CD14-positive monocyte (primary cell): ENCODE results near the gene EPHB6. TPM values are rescaled to one million over a fixed set of nuclear protein-coding genes. Genes with fewer than 3 reads are reported as not detected.

Experiments
- DNase-seq, 3 donors: peaks; one replicate each; pipeline ENCODE4 v3.0.0-alpha.2; 2011 to 2022
- H2AFZ ChIP-seq: 2 replicates; pipeline ENCODE4 v1.6.0; 2012; ENCODE audit warnings: mild to moderate bottlenecking, low read depth, low read length, inconsistent platforms; ENCODE audit not compliant: insufficient read depth, poor library complexity, severe bottlenecking
- H3K27ac ChIP-seq, 2 donors: 1 replicate in 1 of 2; 2 replicates in 1 of 2; pipeline ENCODE4 v1.5.1; 2012 to 2013; ENCODE audit warnings: low read length in 2 of 2, control low read depth in 1 of 2, inconsistent platforms in 1 of 2, low read depth in 1 of 2, mild to moderate bottlenecking in 1 of 2
- H3K27me3 ChIP-seq, 2 donors: one replicate each; pipeline versions ENCODE4 v1.6.0 to v1.6.1; 2011 to 2013; ENCODE audit warnings: low read length in 2 of 2; ENCODE audit not compliant: control insufficient read depth in 2 of 2, insufficient read depth in 2 of 2
- H3K36me3 ChIP-seq, 2 donors: replicated peaks in 1 of 2; 1 replicate in 1 of 2; 2 replicates in 1 of 2; pipeline versions ENCODE4 v1.5.1 to v1.6.1; 2012 to 2013; ENCODE audit warnings: low read length in 2 of 2, control low read depth in 1 of 2, inconsistent platforms in 1 of 2, mild to moderate bottlenecking in 1 of 2; ENCODE audit not compliant: insufficient read depth in 2 of 2, control insufficient read depth in 1 of 2
- H3K4me1 ChIP-seq, 2 donors: 1 replicate in 1 of 2; 2 replicates in 1 of 2; pipeline versions ENCODE4 v1.5.1 to v1.6.1; 2012 to 2013; ENCODE audit warnings: low read length in 2 of 2, control low read depth in 1 of 2, inconsistent platforms in 1 of 2, mild to moderate bottlenecking in 1 of 2, moderate library complexity in 1 of 2; ENCODE audit not compliant: insufficient read depth in 2 of 2, control insufficient read depth in 1 of 2
- H3K4me2 ChIP-seq: replicated peaks from 2 replicates; pipeline ENCODE3; 2012; ENCODE audit warnings: low read length, moderate library complexity, mild to moderate bottlenecking; ENCODE audit not compliant: poor library complexity, severe bottlenecking; ENCODE audit errors: extremely low read depth
- H3K4me3 ChIP-seq, 3 experiments: fragments of 200-600 bp in 1 of 3; sonication (generic) in 1 of 3; replicated peaks in 1 of 3; 1 replicate in 2 of 3; 2 replicates in 1 of 3; pipeline ENCODE4 v1.5.1; 2011 to 2013; ENCODE audit warnings: low read length in 3 of 3, mild to moderate bottlenecking in 3 of 3, control low read depth in 2 of 3, low read depth in 2 of 3, inconsistent platforms in 1 of 3, moderate library complexity in 1 of 3
- H3K79me2 ChIP-seq: 2 replicates; pipeline ENCODE4 v1.6.0; 2012; ENCODE audit warnings: mild to moderate bottlenecking, control low read depth, inconsistent platforms, low read length, moderate library complexity; ENCODE audit not compliant: insufficient read depth
- H3K9ac ChIP-seq: 2 replicates; pipeline ENCODE4 v1.6.0; 2017; ENCODE audit warnings: low read length, mild to moderate bottlenecking; ENCODE audit not compliant: insufficient read depth, poor library complexity, severe bottlenecking
- H3K9me3 ChIP-seq, 2 donors: replicated peaks in 1 of 2; 1 replicate in 1 of 2; 2 replicates in 1 of 2; pipeline versions ENCODE4 v1.5.1 to v1.6.1; 2012 to 2013; ENCODE audit warnings: low read length in 2 of 2, control low read depth in 1 of 2; ENCODE audit not compliant: control insufficient read depth in 1 of 2, insufficient read depth in 1 of 2
- H4K20me1 ChIP-seq: 2 replicates; pipeline ENCODE4 v1.6.0; 2012; ENCODE audit warnings: mild to moderate bottlenecking, low read length, control low read depth, moderate library complexity; ENCODE audit not compliant: insufficient read depth
- H3K27ac Mint-ChIP-seq, 7 donors: one replicate each; pipeline ENCODE4 v1.8.0; 2020; ENCODE audit warnings: mild to moderate bottlenecking in 7 of 7, mixed read lengths in 7 of 7, moderate library complexity in 6 of 7, inconsistent platforms in 2 of 7
- H3K27me3 Mint-ChIP-seq, 3 donors: one replicate each; pipeline ENCODE4 v1.8.0; 2021 to 2022; ENCODE audit warnings: low read depth in 3 of 3, mild to moderate bottlenecking in 3 of 3, mixed read lengths in 3 of 3, moderate library complexity in 3 of 3, inconsistent platforms in 1 of 3
- H3K36me3 Mint-ChIP-seq, 2 donors: one replicate each; pipeline ENCODE4 v1.8.0; 2020; ENCODE audit warnings: mixed read lengths in 2 of 2, inconsistent platforms in 1 of 2, mild to moderate bottlenecking in 1 of 2
- H3K4me1 Mint-ChIP-seq: one replicate; pipeline ENCODE4 v1.8.0; 2020; ENCODE audit warnings: mild to moderate bottlenecking, mixed read lengths
- H3K4me3 Mint-ChIP-seq, 2 donors: one replicate each; pipeline ENCODE4 v1.8.0; 2020; ENCODE audit warnings: mild to moderate bottlenecking in 2 of 2, mixed read lengths in 2 of 2, moderate library complexity in 1 of 2
- H3K9me3 Mint-ChIP-seq, 7 donors: one replicate each; pipeline ENCODE4 v1.8.0; 2020 to 2022; ENCODE audit warnings: mixed read lengths in 7 of 7, mild to moderate bottlenecking in 6 of 7, moderate library complexity in 6 of 7, inconsistent platforms in 2 of 7
- CTCF ChIP-seq: fragments of 200-600 bp; IDR thresholded peaks from one replicate; pipeline ENCODE4 v1.8.0; 2022; ENCODE audit warnings: antibody characterized with exemption, mild to moderate bottlenecking
- WGBS: methylation state at CpG from one replicate; pipeline ENCODE4 v1.1.5; 2013; ENCODE audit warnings: missing lambda C conversion rate; ENCODE audit not compliant: insufficient coverage; 5-methylcytosine and 5-hydroxymethylcytosine counted together
- intact Hi-C, 2 donors: fragments of 100-400 bp; cut with micrococcal nuclease; formaldehyde crosslinking; loops; one replicate each; pipeline versions ENCODE4 v1.15.0 to v1.15.1; 2023
- polyA plus RNA-seq, 3 donors: library from polyadenylated mRNA; depleted of rRNA in 1 of 3; unstranded in 2 of 3; stranded (reverse) in 1 of 3; fragments of 300-500 nt in 2 of 3; fragments of >200 nt in 1 of 3; fragmentation: Illumina TruSeq in 2 of 3; gene quantifications; 1 replicate in 2 of 3; 2 replicates in 1 of 3; pipeline ENCODE4 v1.2.3, GENCODE V29; 2012 to 2021

The EPHB6 gene
- polyA plus RNA-seq, 3 donors, result 7.9 to 18.2 (median 9.3) TPM

GRCh38 chr7:142889816-142890215 lies 34.9 kb downstream of the EPHB6 start:
- Mint-ChIP-seq H3K36me3 (no peaks in the 10 kb centered on the region), H3K4me1 (peaks cover 5% of the 10 kb centered on the region), H3K27me3 (peaks cover 0 to 6% (median 5%) of the 10 kb centered on the region in 3 donors), H3K9me3 (peaks cover 0 to 1% (median 0%) of the 10 kb centered on the region in 7 donors), H3K4me3 (no peak overlapping the region), H3K27ac (no peak overlapping the region)
- Histone ChIP-seq H3K9me3 (no peaks in the 10 kb centered on the region), H3K4me2 (no peak overlapping the region), H3K27ac (no peak overlapping the region), H3K36me3 (no peaks in the 10 kb centered on the region), H3K4me1 (no peaks in the 10 kb centered on the region), H3K27me3 (no peaks in the 10 kb centered on the region), H2AFZ (no peak overlapping the region), H3K4me3 (no peak overlapping the region), H4K20me1 (no peaks in the 10 kb centered on the region), H3K79me2 (no peaks in the 10 kb centered on the region), H3K9ac (no peak overlapping the region)
- TF ChIP-seq CTCF, result no peak
- intact Hi-C loops, result loop anchor here in 1 of 2 donors (10.0 kb wide), 1 partner anchor 115 kb away; no protein-coding TSS in a partner anchor
- no peak for DNase-seq
- 61% methylated on average over 3 of the region's 3 CpGs for WGBS

- H3K4me2 ChIP-seq, result no peak overlapping the region
- no peak overlapping the region for H3K4me3 ChIP-seq
- peaks cover 0 to 6% (median 3%) of the 10 kb centered on the region in 3 donors for H3K27me3 Mint-ChIP-seq
- H3K4me1 ChIP-seq, result no peaks in the 10 kb centered on the region
- no peak overlapping the region for H2AFZ ChIP-seq
- WGBS, result 92% methylated on average over 12 of the region's 12 CpGs
- H3K27me3 ChIP-seq, result no peaks in the 10 kb centered on the region
- H3K79me2 ChIP-seq, result no peaks in the 10 kb centered on the region
- no peaks in the 10 kb centered on the region for H3K36me3 Mint-ChIP-seq
- H3K36me3 ChIP-seq, result no peaks in the 10 kb centered on the region
- H3K27ac ChIP-seq, result no peak overlapping the region
- H3K27ac Mint-ChIP-seq, result peak overlapping the region in 1 of 7 donors; percentile 11
- no peaks in the 10 kb centered on the region for H4K20me1 ChIP-seq
- intact Hi-C loops, result no loop called here
- H3K9me3 ChIP-seq, result no peaks in the 10 kb centered on the region
- peak overlapping the region in 1 of 2 donors; percentile 32 for H3K4me3 Mint-ChIP-seq
- TF ChIP-seq CTCF, result no peak
- H3K9me3 Mint-ChIP-seq, result peaks cover 0 to 1% (median 0%) of the 10 kb centered on the region in 7 donors
- peaks cover 5% of the 10 kb centered on the region for H3K4me1 Mint-ChIP-seq
- no peak overlapping the region for H3K9ac ChIP-seq
- no peak for DNase-seq
These were observed 36.1 kb downstream of the EPHB6 start for GRCh38 chr7:142890874-142891485.
